ENCODE measurements around the gene BRMS1L. TPM values are rescaled to one million over a fixed set of nuclear protein-coding genes. Genes with fewer than 3 reads are reported as not detected.

BRMS1L gene
- total RNA-seq, 1 donor from 2014 or later = 16.8 TPM

- Mint-ChIP-seq H3K27ac (ENCODE audit: unreplicated experiment) (no peak overlapping the region), H3K4me3 (ENCODE audit: unreplicated experiment) (no peak overlapping the region), H3K9me3 (ENCODE audit: unreplicated experiment) (no peaks in the 10 kb centered on the region), H3K4me1 (ENCODE audit: unreplicated experiment) (peaks cover 17% of the 10 kb centered on the region), H3K27me3 (ENCODE audit: unreplicated experiment) (peaks cover 4% of the 10 kb centered on the region), H3K36me3 (ENCODE audit: low read depth, unreplicated experiment) (no peaks in the 10 kb centered on the region)
- TF ChIP-seq CTCF (IDR thresholded peaks at IDR 0.05; ENCODE audit: unreplicated experiment) = no peak
- no peak for DNase-seq (ENCODE audit: low spot score)
These were observed 89.6 kb downstream of the BRMS1L start for GRCh38 chr14:35915775-35916174.

Other genes with a start within 250 kb of the BRMS1L start
- gene RALGAPA1, start 17.0 kb upstream of the BRMS1L start, total RNA-seq (ENCODE audit: unreplicated experiment) = 29.0 TPM

All from endothelial cell (in vitro differentiated cells).